ENCODE measurements around the gene BAD. TPM values are rescaled to one million over a fixed set of nuclear protein-coding genes. Genes with fewer than 3 reads are reported as not detected.

The BAD gene
- total and polyA plus RNA-seq, 2 experiments from 2014 or later: 52.0 to 122 TPM

DNA sequence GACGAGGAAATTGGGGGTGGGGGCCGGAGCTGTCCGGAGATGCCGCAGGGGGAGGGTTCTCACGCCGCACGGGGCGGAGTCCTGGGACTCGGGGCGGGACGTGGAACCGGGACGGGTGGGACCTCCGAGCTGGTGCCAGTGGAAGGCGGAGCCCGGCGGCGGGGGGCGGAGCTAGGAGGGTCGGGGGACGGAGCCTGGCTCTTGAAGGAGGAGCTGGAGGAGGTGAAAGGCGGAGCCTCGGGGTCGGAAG lies 43.3 kb downstream of the BAD start:
- DNase-seq (ENCODE audit: low spot score): peak; percentile 100
- Histone ChIP-seq H3K4me3 (peak overlapping the region; percentile 23), H4K20me1 (ENCODE audit: insufficient read depth, poor library complexity, severe bottlenecking) (no peaks in the 10 kb centered on the region), H3K4me1 (ENCODE audit: insufficient read depth) (peaks cover 20% of the 10 kb centered on the region), H3K79me2 (peaks cover 27% of the 10 kb centered on the region), H3K4me2 (peak overlapping the region; percentile 82), H3K9me3 (ENCODE audit: low read depth) (no peaks in the 10 kb centered on the region), H3K27me3 (no peaks in the 10 kb centered on the region), H3K9me2 (replicated peaks; ENCODE audit: insufficient read depth) (no peaks in the 10 kb centered on the region), H2AFZ (peak overlapping the region; percentile 24), H3K27ac (peak overlapping the region; percentile 99), H3K36me3 (replicated peaks; ENCODE audit: insufficient read depth, low read depth) (no peaks in the 10 kb centered on the region)
- TF ChIP-seq EZH2phosphoT487 (IDR thresholded peaks at IDR 0.05; ENCODE audit: low read depth, severe bottlenecking, unreplicated experiment): no peak
- TF ChIP-seq EZH2 (IDR thresholded peaks at IDR 0.05; ENCODE audit: borderline replicate concordance): no peak
- TF ChIP-seq, protein P1, sequence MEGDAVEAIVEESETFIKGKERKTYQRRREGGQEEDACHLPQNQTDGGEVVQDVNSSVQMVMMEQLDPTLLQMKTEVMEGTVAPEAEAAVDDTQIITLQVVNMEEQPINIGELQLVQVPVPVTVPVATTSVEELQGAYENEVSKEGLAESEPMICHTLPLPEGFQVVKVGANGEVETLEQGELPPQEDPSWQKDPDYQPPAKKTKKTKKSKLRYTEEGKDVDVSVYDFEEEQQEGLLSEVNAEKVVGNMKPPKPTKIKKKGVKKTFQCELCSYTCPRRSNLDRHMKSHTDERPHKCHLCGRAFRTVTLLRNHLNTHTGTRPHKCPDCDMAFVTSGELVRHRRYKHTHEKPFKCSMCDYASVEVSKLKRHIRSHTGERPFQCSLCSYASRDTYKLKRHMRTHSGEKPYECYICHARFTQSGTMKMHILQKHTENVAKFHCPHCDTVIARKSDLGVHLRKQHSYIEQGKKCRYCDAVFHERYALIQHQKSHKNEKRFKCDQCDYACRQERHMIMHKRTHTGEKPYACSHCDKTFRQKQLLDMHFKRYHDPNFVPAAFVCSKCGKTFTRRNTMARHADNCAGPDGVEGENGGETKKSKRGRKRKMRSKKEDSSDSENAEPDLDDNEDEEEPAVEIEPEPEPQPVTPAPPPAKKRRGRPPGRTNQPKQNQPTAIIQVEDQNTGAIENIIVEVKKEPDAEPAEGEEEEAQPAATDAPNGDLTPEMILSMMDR (IDR thresholded peaks at IDR 0.05; ENCODE audit: poor library complexity): no peak
- WGBS (ENCODE audit: low lambda C conversion rate, missing lambda C conversion rate): no CpG with 5 or more reads among the region's 24 CpGs

DNA sequence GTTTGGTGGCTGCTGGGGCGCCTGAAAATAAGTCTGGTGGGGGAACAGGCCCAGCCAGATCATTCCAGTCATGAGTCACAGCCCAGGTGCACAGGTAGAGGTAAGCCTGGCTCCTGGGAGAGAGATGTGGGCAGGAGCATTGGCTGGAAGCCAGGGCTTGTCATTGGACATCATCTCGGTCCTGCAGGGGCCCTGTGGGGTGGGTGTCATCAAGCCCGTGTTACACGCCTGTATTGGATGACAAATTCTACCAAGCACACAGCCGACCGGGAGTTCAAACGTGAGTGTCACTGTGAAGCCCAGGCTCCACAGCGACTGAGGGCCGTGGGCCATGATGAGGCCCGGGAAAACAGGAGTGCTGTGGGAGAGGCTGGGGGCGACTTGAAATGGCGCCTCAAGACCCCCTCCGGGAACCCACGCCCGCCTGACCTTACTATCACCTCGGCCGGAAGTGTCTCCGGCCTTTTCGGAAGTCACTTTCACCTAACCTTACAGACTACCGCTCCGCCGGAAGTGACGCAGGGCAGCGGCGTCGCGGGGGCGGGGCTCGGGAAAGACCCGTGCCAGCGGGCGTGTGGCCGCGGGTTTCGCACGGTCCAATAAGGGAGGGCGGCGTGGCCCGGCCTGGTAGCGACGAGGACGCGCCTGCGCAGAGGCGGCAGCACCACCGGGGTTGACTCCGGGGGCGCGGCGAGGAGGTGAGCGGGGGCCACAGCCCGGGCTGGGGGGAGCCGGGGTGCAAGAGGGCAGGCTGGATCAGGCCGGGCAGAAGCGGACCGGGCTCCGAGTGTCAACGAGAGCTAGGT lies 43.8 kb downstream of the BAD start, which contains the start of gene FKBP2:
Gene FKBP2 (plus strand): TSS at position 661 of the 806 bp plus-strand sequence. CDS start 1,293 bp downstream, outside the sequence.
- H4K20me1 ChIP-seq (ENCODE audit: insufficient read depth, poor library complexity, severe bottlenecking): peaks cover 3% of the 10 kb centered on the region
- peak within 1 kb of the TSS; percentile 99 for H3K27ac ChIP-seq
- H3K4me2 ChIP-seq: peak within 1 kb of the TSS; percentile 82
- peaks cover 23% of the 10 kb centered on the region for H3K79me2 ChIP-seq
- no peaks in the 10 kb centered on the region for H3K9me3 ChIP-seq (ENCODE audit: low read depth)
- H3K4me1 ChIP-seq (ENCODE audit: insufficient read depth): peaks cover 20% of the 10 kb centered on the region
- peak; percentile 99 for DNase-seq (ENCODE audit: low spot score)
- no peaks in the 10 kb centered on the region for H3K27me3 ChIP-seq
- 3% methylated on average over 48 of the region's 58 CpGs for WGBS (ENCODE audit: low lambda C conversion rate, missing lambda C conversion rate)
- H3K36me3 ChIP-seq (replicated peaks; ENCODE audit: insufficient read depth, low read depth): no peaks in the 10 kb centered on the region
- no peaks in the 10 kb centered on the region for H3K9me2 ChIP-seq (replicated peaks; ENCODE audit: insufficient read depth)
- TF ChIP-seq EZH2phosphoT487 (IDR thresholded peaks at IDR 0.05; ENCODE audit: low read depth, severe bottlenecking, unreplicated experiment): no peak
- peak within 1 kb of the TSS; percentile 32 for H3K4me3 ChIP-seq
- H2AFZ ChIP-seq: peak within 1 kb of the TSS; percentile 24

- TF ChIP-seq EZH2 (IDR thresholded peaks at IDR 0.05; ENCODE audit: borderline replicate concordance) (no peak), EZH2phosphoT487 (IDR thresholded peaks at IDR 0.05; ENCODE audit: low read depth, severe bottlenecking, unreplicated experiment) (no peak)
- TF ChIP-seq, protein P1 (IDR thresholded peaks at IDR 0.05; ENCODE audit: poor library complexity): no peak
- peaks cover 10% of the 10 kb centered on the region for H4K20me1 ChIP-seq (ENCODE audit: insufficient read depth, poor library complexity, severe bottlenecking)
- H3K36me3 ChIP-seq (replicated peaks; ENCODE audit: insufficient read depth, low read depth): no peaks in the 10 kb centered on the region
- no peak overlapping the region for H2AFZ ChIP-seq
- peak overlapping the region; percentile 99 for H3K27ac ChIP-seq
- 93% methylated on average over 11 of the region's 11 CpGs for WGBS (ENCODE audit: low lambda C conversion rate, missing lambda C conversion rate)
- H3K79me2 ChIP-seq: peaks cover 23% of the 10 kb centered on the region
- no peaks in the 10 kb centered on the region for H3K9me2 ChIP-seq (replicated peaks; ENCODE audit: insufficient read depth)
- H3K9me3 ChIP-seq (ENCODE audit: low read depth): no peaks in the 10 kb centered on the region
- H3K4me1 ChIP-seq (ENCODE audit: insufficient read depth): peaks cover 20% of the 10 kb centered on the region
- H3K4me3 ChIP-seq: no peak overlapping the region
- H3K27me3 ChIP-seq: no peaks in the 10 kb centered on the region
- peak overlapping the region; percentile 82 for H3K4me2 ChIP-seq
- no peak for DNase-seq (ENCODE audit: low spot score)
Observed at GRCh38 chr11:64239662-64240434, 44.6 kb downstream of the BAD start.

GRCh38 chr11:64238999-64239398 lies 45.5 kb downstream of the BAD start:
- H2AFZ ChIP-seq: no peak overlapping the region
- no peak overlapping the region for H3K4me2 ChIP-seq
- no peaks in the 10 kb centered on the region for H3K9me2 ChIP-seq (replicated peaks; ENCODE audit: insufficient read depth)
- peaks cover 23% of the 10 kb centered on the region for H3K79me2 ChIP-seq
- H3K27me3 ChIP-seq: no peaks in the 10 kb centered on the region
- WGBS (ENCODE audit: low lambda C conversion rate, missing lambda C conversion rate): 95% methylated on average over 5 of the region's 5 CpGs
- peaks cover 10% of the 10 kb centered on the region for H4K20me1 ChIP-seq (ENCODE audit: insufficient read depth, poor library complexity, severe bottlenecking)
- H3K36me3 ChIP-seq (replicated peaks; ENCODE audit: insufficient read depth, low read depth): no peaks in the 10 kb centered on the region
- H3K4me3 ChIP-seq: no peak overlapping the region
- TF ChIP-seq EZH2 (IDR thresholded peaks at IDR 0.05; ENCODE audit: borderline replicate concordance): no peak
- TF ChIP-seq, protein P1 (IDR thresholded peaks at IDR 0.05; ENCODE audit: poor library complexity): no peak
- no peak for TF ChIP-seq EZH2phosphoT487 (IDR thresholded peaks at IDR 0.05; ENCODE audit: low read depth, severe bottlenecking, unreplicated experiment)
- peaks cover 20% of the 10 kb centered on the region for H3K4me1 ChIP-seq (ENCODE audit: insufficient read depth)
- H3K27ac ChIP-seq: peak overlapping the region; percentile 19
- H3K9me3 ChIP-seq (ENCODE audit: low read depth): no peaks in the 10 kb centered on the region
- DNase-seq (ENCODE audit: low spot score): no peak

Measured in hepatocyte (in vitro differentiated cells).